H1 (cell line): Measurements from ENCODE around the gene S100A13. TPM values are rescaled to one million over a fixed set of nuclear protein-coding genes. Genes with fewer than 3 reads are reported as not detected.
A peak's percentile ranks its signal among the peaks of the same experiment; 100 is the strongest.

ENCODE experiments used
- CTCF ChIA-PET: fragments of 300-600 bp; sonication (Branson Sonifier 250); formaldehyde crosslinking; loops from one replicate; lab custom pipeline; 2021; ENCODE audit not compliant: partially characterized antibody; lab: Charles Lee
- POLR2A ChIA-PET: fragments of 300-600 bp; sonication (Branson Sonifier 250); formaldehyde crosslinking; loops from one replicate; lab custom pipeline; 2021; ENCODE audit warnings: inconsistent platforms; ENCODE audit not compliant: partially characterized antibody; lab: Charles Lee
- DNase-seq, 2 experiments: peaks; one replicate each; pipeline versions ENCODE4 v3.0.0 to v3.0.0-alpha.2; 2010 to 2022; ENCODE audit warnings: low spot score in 2 of 2, low read depth in 1 of 2, mixed read lengths in 1 of 2
- FAIRE-seq: peaks from 2 replicates; lab custom pipeline; 2011; peaks lifted over from hg19 to GRCh38; lab: Jason Lieb, UNC
- H2AFZ ChIP-seq: 2 replicates; pipeline ENCODE4 v1.8.1; 2012; ENCODE audit warnings: low read length, inconsistent platforms
- H2AK5ac ChIP-seq: 2 replicates; pipeline ENCODE4 v1.6.1; 2013; ENCODE audit warnings: low read depth, low read length
- H2BK120ac ChIP-seq: replicated peaks from 2 replicates; pipeline ENCODE3; 2013; ENCODE audit warnings: low read depth, low read length, inconsistent platforms
- H2BK12ac ChIP-seq: 2 replicates; pipeline ENCODE4 v1.6.1; 2013; ENCODE audit warnings: low read depth, low read length
- H2BK15ac ChIP-seq: 2 replicates; pipeline ENCODE4 v1.6.1; 2013; ENCODE audit warnings: low read length
- H2BK20ac ChIP-seq: 2 replicates; pipeline ENCODE4 v1.6.1; 2013; ENCODE audit warnings: low read length
- H2BK5ac ChIP-seq: 2 replicates; pipeline ENCODE4 v1.6.1; 2013; ENCODE audit warnings: low read depth, low read length
- H3K14ac ChIP-seq: 2 replicates; pipeline ENCODE4 v1.6.1; 2013; ENCODE audit warnings: inconsistent platforms; ENCODE audit not compliant: insufficient read length
- H3K18ac ChIP-seq: 2 replicates; pipeline ENCODE4 v1.6.1; 2013; ENCODE audit warnings: low read length; ENCODE audit errors: extremely low read depth
- H3K23ac ChIP-seq: 2 replicates; pipeline ENCODE4 v1.6.1; 2013; ENCODE audit warnings: inconsistent platforms; ENCODE audit not compliant: insufficient read length
- H3K23me2 ChIP-seq: 2 replicates; pipeline ENCODE4 v1.6.1; 2013; ENCODE audit warnings: low read depth, low read length
- H3K27ac ChIP-seq: 2 replicates; pipeline ENCODE4 v1.6.1; 2011; ENCODE audit warnings: low read depth, low read length, inconsistent platforms
- H3K27me3 ChIP-seq, 4 experiments: replicated peaks in 1 of 4; 1 replicate in 1 of 4; 2 replicates in 3 of 4; pipeline versions ENCODE4 v1.6.1 to v1.8.1; 2011 to 2013; ENCODE audit warnings: low read length in 3 of 4, mild to moderate bottlenecking in 3 of 4, inconsistent platforms in 2 of 4, mixed read lengths in 2 of 4, moderate library complexity in 1 of 4; ENCODE audit not compliant: control insufficient read depth in 3 of 4, insufficient read depth in 3 of 4; ENCODE audit errors: extremely low read depth in 1 of 4
- H3K36me3 ChIP-seq, 4 experiments: 2 replicates each; pipeline versions ENCODE4 v1.6.1 to v1.8.1; 2011 to 2013; ENCODE audit warnings: mild to moderate bottlenecking in 4 of 4, low read length in 3 of 4, moderate library complexity in 2 of 4, control low read depth in 1 of 4, inconsistent platforms in 1 of 4; ENCODE audit not compliant: insufficient read depth in 4 of 4, control insufficient read depth in 2 of 4
- H3K4ac ChIP-seq: replicated peaks from 2 replicates; pipeline ENCODE3; 2013; ENCODE audit warnings: low read length, low read depth, mixed read lengths, inconsistent platforms; ENCODE audit not compliant: insufficient read length
- H3K4me1 ChIP-seq, 4 experiments: replicated peaks in 1 of 4; 1 replicate in 1 of 4; 2 replicates in 3 of 4; pipeline versions ENCODE4 v1.6.1 to v1.8.1; 2011 to 2013; ENCODE audit warnings: low read length in 3 of 4, inconsistent platforms in 2 of 4, mixed read lengths in 1 of 4; ENCODE audit not compliant: insufficient read depth in 4 of 4, control insufficient read depth in 3 of 4
- H3K4me2 ChIP-seq, 2 experiments: 2 replicates each; pipeline versions ENCODE4 v1.6.1 to v1.8.1; 2011 to 2013; ENCODE audit warnings: low read depth in 2 of 2, low read length in 2 of 2, control low read depth in 1 of 2, inconsistent platforms in 1 of 2, mild to moderate bottlenecking in 1 of 2; ENCODE audit not compliant: insufficient read depth in 1 of 2
- H3K4me3 ChIP-seq, 4 experiments: fragments of 200-600, 300-600 bp in 1 of 4; sonication (generic), shearing (Covaris generic), sonication (Bioruptor Twin) in 1 of 4; 2 replicates each; pipeline versions ENCODE4 v1.5.1 to v1.8.1; 2011 to 2016; ENCODE audit warnings: low read length in 4 of 4, low read depth in 3 of 4, control low read depth in 2 of 4, inconsistent platforms in 2 of 4, mild to moderate bottlenecking in 2 of 4, mixed read lengths in 1 of 4, moderate library complexity in 1 of 4; ENCODE audit not compliant: insufficient read depth in 2 of 4; ENCODE audit errors: extremely low read depth in 1 of 4
- H3K56ac ChIP-seq: replicated peaks from 2 replicates; pipeline ENCODE3; 2013; ENCODE audit warnings: low read depth, mild to moderate bottlenecking, mixed read lengths, low read length, inconsistent platforms; ENCODE audit not compliant: insufficient read length
- H3K79me1 ChIP-seq: 2 replicates; pipeline ENCODE4 v1.6.1; 2013; ENCODE audit warnings: low read depth, low read length, control low read depth
- H3K79me2 ChIP-seq, 2 experiments: 2 replicates each; pipeline versions ENCODE4 v1.6.1 to v1.8.1; 2012 to 2013; ENCODE audit warnings: low read length in 2 of 2, mild to moderate bottlenecking in 2 of 2, inconsistent platforms in 1 of 2; ENCODE audit not compliant: insufficient read depth in 2 of 2, control insufficient read depth in 1 of 2
- H3K9ac ChIP-seq, 4 experiments: replicated peaks in 1 of 4; 1 replicate in 1 of 4; 2 replicates in 3 of 4; pipeline versions ENCODE4 v1.6.1 to v1.8.1; 2011 to 2013; ENCODE audit warnings: low read depth in 3 of 4, low read length in 3 of 4, control low read depth in 2 of 4, mild to moderate bottlenecking in 2 of 4, moderate library complexity in 2 of 4, inconsistent platforms in 1 of 4; ENCODE audit errors: extremely low read depth in 1 of 4
- H3K9me3 ChIP-seq, 2 experiments: 2 replicates each; pipeline versions ENCODE4 v1.6.1 to v1.8.1; 2012 to 2013; ENCODE audit warnings: mild to moderate bottlenecking in 2 of 2, moderate library complexity in 2 of 2, control low read depth in 1 of 2, inconsistent platforms in 1 of 2, low read depth in 1 of 2, low read length in 1 of 2, mixed read lengths in 1 of 2; ENCODE audit not compliant: insufficient read depth in 2 of 2
- H4K20me1 ChIP-seq, 2 experiments: replicated peaks in 1 of 2; 2 replicates each; pipeline versions ENCODE3 to v1.8.1; 2011 to 2013; ENCODE audit warnings: inconsistent platforms in 2 of 2, low read length in 2 of 2, mild to moderate bottlenecking in 1 of 2; ENCODE audit not compliant: insufficient read depth in 2 of 2, control insufficient read depth in 1 of 2
- H4K5ac ChIP-seq: 2 replicates; pipeline ENCODE4 v1.6.1; 2013; ENCODE audit warnings: low read length, low read depth, mixed read lengths, inconsistent platforms; ENCODE audit not compliant: insufficient read length
- H4K8ac ChIP-seq: 2 replicates; pipeline ENCODE4 v1.8.0; 2013; ENCODE audit warnings: mild to moderate bottlenecking, moderate library complexity, low read length, inconsistent platforms; ENCODE audit not compliant: insufficient read depth; ENCODE audit errors: extremely low read depth
- H4K91ac ChIP-seq: replicated peaks from 2 replicates; pipeline ENCODE3; 2013; ENCODE audit warnings: low read length, mixed read lengths, inconsistent platforms; ENCODE audit not compliant: insufficient read length
- BRCA1 ChIP-seq: IDR thresholded peaks from 2 replicates; pipeline ENCODE4 v1.6.1; 2012; ENCODE audit warnings: low read depth, low read length, improper control_type of control experiment
- CBX8 ChIP-seq: fragments of 300-800, 300-1000 bp; sonication (generic); IDR thresholded peaks from 2 replicates; pipeline ENCODE4 v1.7.1; 2016; ENCODE audit warnings: low read depth, low read length, borderline replicate concordance
- CEBPB ChIP-seq: IDR thresholded peaks from 2 replicates; pipeline ENCODE4 v1.6.1; 2012; ENCODE audit warnings: low read depth, low read length
- FOSL1 ChIP-seq: IDR thresholded peaks from 2 replicates; pipeline ENCODE4 v1.6.1; 2011; ENCODE audit warnings: mild to moderate bottlenecking, low read depth, low read length, moderate library complexity; ENCODE audit not compliant: insufficient read depth
- KDM5A ChIP-seq: fragments of 200-600 bp; IDR thresholded peaks from 2 replicates; pipeline ENCODE4 v1.7.1; 2012; ENCODE audit warnings: mild to moderate bottlenecking, low read length, inconsistent platforms, mixed read lengths
- MAX ChIP-seq: IDR thresholded peaks from 2 replicates; pipeline ENCODE4 v1.6.1; 2012; ENCODE audit warnings: inconsistent platforms
- POLR2A ChIP-seq, 2 experiments: IDR thresholded peaks; 1 replicate in 1 of 2; 2 replicates in 1 of 2; pipeline ENCODE4 v1.6.1; 2011; ENCODE audit warnings: low read depth in 2 of 2, low read length in 2 of 2, mild to moderate bottlenecking in 2 of 2; ENCODE audit errors: control extremely low read depth in 1 of 2
- RNF2 ChIP-seq: fragments of 200-900, 300-1000 bp; sonication (generic); IDR thresholded peaks from 2 replicates; pipeline ENCODE4 v1.7.1; 2016; ENCODE audit warnings: borderline replicate concordance, low read depth, mild to moderate bottlenecking, antibody characterized with exemption, low read length; ENCODE audit not compliant: poor library complexity, severe bottlenecking; ENCODE audit errors: missing control alignments
- SIN3A ChIP-seq, 2 experiments: IDR thresholded peaks in 1 of 2; conservative IDR thresholded peaks in 1 of 2; 2 replicates each; pipeline ENCODE4 v1.6.1; 2011 to 2012; ENCODE audit warnings: low read length in 2 of 2, improper control_type of control experiment in 1 of 2, low read depth in 1 of 2, mild to moderate bottlenecking in 1 of 2
- SP4 ChIP-seq: IDR thresholded peaks from 2 replicates; pipeline ENCODE4 v1.6.1; 2012; ENCODE audit warnings: low read length, inconsistent platforms
- TAF7 ChIP-seq: optimal IDR thresholded peaks from 2 replicates; pipeline ENCODE3; 2011; ENCODE audit warnings: low read depth, mild to moderate bottlenecking, inconsistent platforms, low read length, moderate library complexity, borderline replicate concordance
- TBP ChIP-seq: IDR thresholded peaks from 2 replicates; pipeline ENCODE4 v1.6.1; 2011; ENCODE audit warnings: low read depth, low read length, improper control_type of control experiment
- TEAD4 ChIP-seq: IDR thresholded peaks from 2 replicates; pipeline ENCODE4 v1.6.1; 2012; ENCODE audit warnings: low read depth, low read length, inconsistent platforms, mixed read lengths
- WGBS, 2 experiments: shearing (Covaris generic) in 1 of 2; methylation state at CpG; one replicate each; pipeline versions ENCODE4 v1.1.6 to v1.1.7; 2013 to 2015; ENCODE audit warnings: low lambda C conversion rate in 2 of 2, mixed read lengths in 2 of 2, inconsistent platforms in 1 of 2, low coverage in 1 of 2, missing lambda C conversion rate in 1 of 2; ENCODE audit not compliant: insufficient replicate concordance in 2 of 2, insufficient coverage in 1 of 2, insufficient read length in 1 of 2; ENCODE audit errors: extremely low coverage in 1 of 2, missing lambda C conversion rate in 1 of 2; 5-methylcytosine and 5-hydroxymethylcytosine counted together
- polyA plus RNA-seq, 7 experiments: library from polyadenylated mRNA; depleted of rRNA in 3 of 7; stranded (reverse) in 5 of 7; unstranded in 2 of 7; fragments of >200 nt in 5 of 7; fragments of 200-250 nt in 2 of 7; gene quantifications; 1 replicate in 5 of 7; 2 replicates in 1 of 7; 4 replicates in 1 of 7; pipeline versions ENCODE4 v1.2.1 to v1.2.3, GENCODE V29; 2011 to 2013; ENCODE audit warnings: missing spikeins in 2 of 7, mixed read lengths in 2 of 7
- total RNA-seq: library from RNA; stranded (reverse); fragmentation: NEBNext Ultra II Directional; extraction: Animal tissue kit (Norgen Biotek cat#: 25700); gene quantifications from 2 replicates; pipeline ENCODE4 v1.2.1, GENCODE V29; 2021

S100A13 gene
- total and polyA plus RNA-seq, 2 of the 8 experiments (the other 6 are each of a cell fraction or from before 2014, with no cell fraction given) = 63.6 to 127 TPM

- Histone ChIP-seq H3K56ac (no peak overlapping the region), H3K9me3 (no peaks in the 10 kb centered on the region), H3K4me3 (no peak overlapping the region), H2BK120ac (no peak overlapping the region), H3K4me2 (no peak overlapping the region), H2AFZ (no peak overlapping the region), H3K18ac (no peak overlapping the region), H3K4me1 (peaks cover 0 to 16% (median 11%) of the 10 kb centered on the region in 4 experiments; a peak in 6 of 7 replicates), H4K8ac (no peak overlapping the region; the same call in 1 of the 2 replicates), H2BK12ac (peak overlapping the region; percentile 46; the same call in 1 of the 2 replicates), H3K23ac (no peak overlapping the region), H2BK5ac (peak overlapping the region; percentile 22; the same call in 1 of the 2 replicates), H3K9ac (no peak overlapping the region), H3K14ac (no peak overlapping the region), H3K4ac (no peak overlapping the region), H4K91ac (no peak overlapping the region), H2BK20ac (no peak overlapping the region), H3K23me2 (peaks cover 7% of the 10 kb centered on the region), H3K27me3 (no peaks in the 10 kb centered on the region), H4K20me1 (no peaks in the 10 kb centered on the region), H4K5ac (no peak overlapping the region), H3K79me1 (no peaks in the 10 kb centered on the region), H3K27ac (no peak overlapping the region), H3K36me3 (peaks cover 0 to 4% (median 1%) of the 10 kb centered on the region in 4 experiments; a peak in 3 of 8 replicates), H2BK15ac (no peak overlapping the region), H3K79me2 (peaks cover 0 to 6% of the 10 kb centered on the region in 2 experiments; a peak in 2 of 4 replicates), H2AK5ac (no peak overlapping the region)
- ChIA-PET CTCF (interaction anchor here (0.8 to 10.2 kb wide), 15 partner anchors 9 to 143 kb away, joined by 3 to 115 read pairs (median 16); partner anchors contain the start of genes S100A14, S100A16 and S100A6), POLR2A (interaction anchor here (0.6 to 15.6 kb wide), 9 partner anchors 9 to 361 kb away, joined by 3 to 261 read pairs (median 3); partner anchors contain the start of genes RPS27, S100A14 and S100A16)
- WGBS, 2 experiments = 83% methylated on average over 1 of the region's 1 CpG; no CpG with 5 or more reads in 1 of the 2 experiments
- DNase-seq (no peak), FAIRE-seq (no peak)
- no peak for TF ChIP-seq POLR2A (IDR thresholded peaks at IDR 0.05; ENCODE audit: control extremely low read depth in 1 of 2, low read depth in 2 of 2, low read length in 2 of 2)
- TF ChIP-seq CBX8 = no peak
- TF ChIP-seq SIN3A (conservative IDR thresholded peaks at IDR 0.05 in 1 of 2, IDR thresholded peaks at IDR 0.05 in 1 of 2; ENCODE audit: low read depth in 1 of 2, low read length in 2 of 2) = no peak
- no peak for TF ChIP-seq BRCA1
- TF ChIP-seq KDM5A = no peak
- TF ChIP-seq CEBPB = no peak
- no peak for TF ChIP-seq TEAD4
- TF ChIP-seq TBP = no peak
- TF ChIP-seq MAX = no peak
- TF ChIP-seq RNF2 = no peak
- no peak for TF ChIP-seq FOSL1
- no peak for TF ChIP-seq SP4
- no peak for TF ChIP-seq TAF7
These were observed 2.7 kb upstream of the S100A13 start for GRCh38 chr1:153629971-153630370.
